ENCODE results near the gene TDRD5.
"Not testable (repeated sequence)": the region's sequence is repeated elsewhere in the genome, so short reads cannot be mapped to it uniquely, and the experiment has no call there.

TDRD5 gene

GRCh38 chr1:179612361-179612760 lies 20.7 kb downstream of the TDRD5 start:
- no peak for DNase-seq

GRCh38 chr1:179630719-179631118 lies 39.1 kb downstream of the TDRD5 start:
- DNase-seq: no peak

GRCh38 chr1:179632868-179633267 lies 41.2 kb downstream of the TDRD5 start:
- DNase-seq: no peak

GRCh38 chr1:179637211-179637860 lies 45.7 kb downstream of the TDRD5 start:
- DNase-seq: no peak

- no peak for DNase-seq
Measured at GRCh38 chr1:179661018-179661417, 69.4 kb downstream of the TDRD5 start.

GRCh38 chr1:179663810-179664209 lies 72.2 kb downstream of the TDRD5 start:
- no peak for DNase-seq

- DNase-seq: no peak
Measured at GRCh38 chr1:179677882-179678281, 86.2 kb downstream of the TDRD5 start.

- not testable (repeated sequence) for DNase-seq
Measured at GRCh38 chr1:179694530-179694929, 102.9 kb downstream of the TDRD5 start.

GRCh38 chr1:179702946-179703539 lies 111.4 kb downstream of the TDRD5 start:
- DNase-seq: no peak

- DNase-seq: peak; percentile 67
Measured at GRCh38 chr1:179706339-179706941, 114.8 kb downstream of the TDRD5 start.

- no peak for DNase-seq
Measured at GRCh38 chr1:179707406-179707805, 115.8 kb downstream of the TDRD5 start.

GRCh38 chr1:179708434-179709195 lies 117.0 kb downstream of the TDRD5 start:
- DNase-seq: no peak

GRCh38 chr1:179709841-179710329 lies 118.3 kb downstream of the TDRD5 start:
- DNase-seq: peak; percentile 58

GRCh38 chr1:179714159-179714558 lies 122.5 kb downstream of the TDRD5 start:
- DNase-seq: no peak

- no peak for DNase-seq
Measured at GRCh38 chr1:179714623-179715022, 123.0 kb downstream of the TDRD5 start.

- DNase-seq: no peak
Measured at GRCh38 chr1:179719272-179719671, 127.6 kb downstream of the TDRD5 start.

GRCh38 chr1:179728271-179728670 lies 136.6 kb downstream of the TDRD5 start:
- no peak for DNase-seq

GRCh38 chr1:179729881-179730280 lies 138.2 kb downstream of the TDRD5 start:
- no peak for DNase-seq

- DNase-seq: no peak
Measured at GRCh38 chr1:179731643-179732042, 140.0 kb downstream of the TDRD5 start.

Data from suppressor macrophage treated with lipopolysaccharide for 4 hours (primary cell).